ENCODE measurements around the gene CRB3.

DNA sequence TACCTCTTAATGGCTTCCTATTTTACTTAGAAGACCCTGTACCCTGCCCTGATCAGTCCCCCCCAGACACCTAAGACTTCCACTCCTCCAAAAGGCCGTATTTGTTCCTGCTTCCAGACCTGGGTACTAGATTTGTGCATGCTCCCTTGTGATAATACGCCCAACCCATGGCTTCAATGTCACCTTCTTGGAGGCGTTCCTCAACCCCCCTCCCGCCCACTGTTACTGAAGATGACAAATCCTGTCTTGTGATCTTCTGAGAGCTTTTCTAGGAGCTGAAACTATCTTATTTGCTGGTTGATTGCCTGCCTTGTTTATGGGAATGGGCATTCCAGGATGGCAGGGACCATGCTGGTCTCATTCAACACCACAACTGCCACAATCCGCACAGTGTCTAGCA, 13.9 kb upstream of the CRB3 start:
- TF ChIP-seq, protein P1, sequence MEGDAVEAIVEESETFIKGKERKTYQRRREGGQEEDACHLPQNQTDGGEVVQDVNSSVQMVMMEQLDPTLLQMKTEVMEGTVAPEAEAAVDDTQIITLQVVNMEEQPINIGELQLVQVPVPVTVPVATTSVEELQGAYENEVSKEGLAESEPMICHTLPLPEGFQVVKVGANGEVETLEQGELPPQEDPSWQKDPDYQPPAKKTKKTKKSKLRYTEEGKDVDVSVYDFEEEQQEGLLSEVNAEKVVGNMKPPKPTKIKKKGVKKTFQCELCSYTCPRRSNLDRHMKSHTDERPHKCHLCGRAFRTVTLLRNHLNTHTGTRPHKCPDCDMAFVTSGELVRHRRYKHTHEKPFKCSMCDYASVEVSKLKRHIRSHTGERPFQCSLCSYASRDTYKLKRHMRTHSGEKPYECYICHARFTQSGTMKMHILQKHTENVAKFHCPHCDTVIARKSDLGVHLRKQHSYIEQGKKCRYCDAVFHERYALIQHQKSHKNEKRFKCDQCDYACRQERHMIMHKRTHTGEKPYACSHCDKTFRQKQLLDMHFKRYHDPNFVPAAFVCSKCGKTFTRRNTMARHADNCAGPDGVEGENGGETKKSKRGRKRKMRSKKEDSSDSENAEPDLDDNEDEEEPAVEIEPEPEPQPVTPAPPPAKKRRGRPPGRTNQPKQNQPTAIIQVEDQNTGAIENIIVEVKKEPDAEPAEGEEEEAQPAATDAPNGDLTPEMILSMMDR (IDR thresholded peaks at IDR 0.05) = no peak
- TF ChIP-seq POLR2A (IDR thresholded peaks at IDR 0.05) = no peak

All from ovary (tissue), 3 donors.